HG02870 (cell line): Measurements from ENCODE around the gene CCNG2.
A peak's percentile ranks its signal among the peaks of the same experiment; 100 is the strongest.
"Not testable (repeated sequence)": the region's sequence is repeated elsewhere in the genome, so short reads cannot be mapped to it uniquely, and the experiment has no call there.

Experiments used
- ATAC-seq: cut with Tn5 transposase; IDR thresholded peaks from one replicate; pipeline ENCODE4 v1.9.1; 2021; ENCODE audit warnings: mild to moderate bottlenecking, moderate library complexity; ENCODE audit not compliant: unreplicated experiment

CCNG2 gene

GRCh38 chr4:77156912-77157858 lies at the start of gene CCNG2:
TSS of gene CCNG2 (plus strand) at chr4:77157207. CDS start at chr4:77158533, 1,326 bp downstream.
- peak; percentile 20 for ATAC-seq

GRCh38 chr4:77110730-77111129 lies 46.3 kb upstream of the CCNG2 start:
- ATAC-seq: no peak

GRCh38 chr4:77113069-77113468 lies 43.9 kb upstream of the CCNG2 start:
- no peak for ATAC-seq

- no peak for ATAC-seq
These were observed 39.3 kb upstream of the CCNG2 start for GRCh38 chr4:77117721-77118120.

- ATAC-seq: peak; percentile 81
These were observed 36.0 kb upstream of the CCNG2 start for GRCh38 chr4:77120886-77121508.

- ATAC-seq: no peak
These were observed 35.2 kb upstream of the CCNG2 start for GRCh38 chr4:77121736-77122240.

- ATAC-seq: no peak
These were observed 34.4 kb upstream of the CCNG2 start for GRCh38 chr4:77122656-77123055.

- no peak for ATAC-seq
These were observed 33.6 kb upstream of the CCNG2 start for GRCh38 chr4:77123411-77123810.

- no peak for ATAC-seq
These were observed 32.4 kb upstream of the CCNG2 start for GRCh38 chr4:77124576-77124975.

GRCh38 chr4:77125961-77126360 lies 31.0 kb upstream of the CCNG2 start:
- ATAC-seq: no peak

- peak; percentile 88 for ATAC-seq
These were observed 30.2 kb upstream of the CCNG2 start for GRCh38 chr4:77126809-77127208.

- ATAC-seq: peak; percentile 52
These were observed 29.8 kb upstream of the CCNG2 start for GRCh38 chr4:77127215-77127614.

- ATAC-seq: no peak
These were observed 29.0 kb upstream of the CCNG2 start for GRCh38 chr4:77127837-77128621.

GRCh38 chr4:77132652-77133312 lies 24.2 kb upstream of the CCNG2 start:
- no peak for ATAC-seq

- ATAC-seq: not testable (repeated sequence)
These were observed 19.6 kb upstream of the CCNG2 start for GRCh38 chr4:77137448-77137847.

GRCh38 chr4:77141964-77142645 lies 14.9 kb upstream of the CCNG2 start:
- ATAC-seq: no peak

GRCh38 chr4:77142646-77143028 lies 14.4 kb upstream of the CCNG2 start:
- ATAC-seq: no peak

- ATAC-seq: no peak
These were observed 13.9 kb upstream of the CCNG2 start for GRCh38 chr4:77143091-77143490.

- ATAC-seq: no peak
These were observed 11.2 kb upstream of the CCNG2 start for GRCh38 chr4:77145842-77146185.
